Osteocyte (in vitro differentiated cells): Measurements from ENCODE around the gene ATXN1. TPM values are rescaled to one million over a fixed set of nuclear protein-coding genes. Genes with fewer than 3 reads are reported as not detected.
A peak's percentile ranks its signal among the peaks of the same experiment; 100 is the strongest.
"Not testable (repeated sequence)": the region's sequence is repeated elsewhere in the genome, so short reads cannot be mapped to it uniquely, and the experiment has no call there.

ENCODE experiments used
- DNase-seq: peaks from one replicate; pipeline ENCODE4 v3.0.0; 2021; ENCODE audit warnings: mixed read lengths; ENCODE audit not compliant: unreplicated experiment; ENCODE audit errors: extremely low spot score
- H3K27ac Mint-ChIP-seq: one replicate; pipeline ENCODE4 v1.8.0; 2021; ENCODE audit warnings: mild to moderate bottlenecking, mixed read lengths; ENCODE audit not compliant: unreplicated experiment
- H3K27me3 Mint-ChIP-seq: one replicate; pipeline ENCODE4 v1.8.0; 2021; ENCODE audit warnings: mixed read lengths; ENCODE audit not compliant: unreplicated experiment
- H3K36me3 Mint-ChIP-seq: one replicate; pipeline ENCODE4 v1.8.0; 2021; ENCODE audit warnings: mixed read lengths; ENCODE audit not compliant: unreplicated experiment
- H3K4me1 Mint-ChIP-seq: one replicate; pipeline ENCODE4 v1.8.0; 2021; ENCODE audit warnings: mixed read lengths; ENCODE audit not compliant: unreplicated experiment
- H3K4me3 Mint-ChIP-seq: one replicate; pipeline ENCODE4 v1.8.0; 2021; ENCODE audit warnings: mild to moderate bottlenecking, moderate library complexity, mixed read lengths; ENCODE audit not compliant: unreplicated experiment
- H3K9me3 Mint-ChIP-seq: one replicate; pipeline ENCODE4 v1.8.0; 2021; ENCODE audit warnings: mixed read lengths; ENCODE audit not compliant: unreplicated experiment
- total RNA-seq: library from RNA; stranded (reverse); gene quantifications from 2 replicates; pipeline ENCODE4 v1.2.1, GENCODE V29; 2021
- TF ChIP-seq, protein P1 (sequence below): fragments of 200-600 bp; sonication (generic); IDR thresholded peaks from 2 replicates; pipeline ENCODE4 v1.5.0; 2021; ENCODE audit warnings: antibody characterized with exemption, mild to moderate bottlenecking, moderate library complexity

Gene ATXN1
- total RNA-seq, 1 donor from 2014 or later: 54.4 TPM

DNA sequence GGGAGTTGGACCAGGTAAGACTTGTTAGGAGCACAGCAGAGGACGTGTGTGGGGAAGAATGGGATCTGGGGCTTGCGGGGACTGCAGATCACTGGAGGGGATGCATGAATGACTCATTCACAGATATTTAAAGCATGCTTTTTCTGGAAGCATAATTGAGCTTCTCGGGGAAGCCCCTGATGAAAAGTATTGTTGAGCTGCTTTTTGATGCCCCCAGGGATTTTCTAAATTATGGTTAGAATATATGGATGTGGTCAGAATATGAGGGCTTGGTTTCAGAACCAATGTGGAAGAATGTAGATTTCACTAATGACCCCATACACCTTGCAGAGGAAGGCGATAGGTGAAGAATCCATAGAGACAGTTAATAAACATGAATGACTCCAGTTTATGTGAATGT lies 486.8 kb downstream of the ATXN1 start:
- Mint-ChIP-seq H3K27me3 (no peaks in the 10 kb centered on the region), H3K4me1 (peaks cover 46% of the 10 kb centered on the region), H3K36me3 (no peaks in the 10 kb centered on the region), H3K27ac (peak overlapping the region; percentile 65), H3K9me3 (no peaks in the 10 kb centered on the region), H3K4me3 (no peak overlapping the region)
- DNase-seq: no peak
- TF ChIP-seq, protein P1, sequence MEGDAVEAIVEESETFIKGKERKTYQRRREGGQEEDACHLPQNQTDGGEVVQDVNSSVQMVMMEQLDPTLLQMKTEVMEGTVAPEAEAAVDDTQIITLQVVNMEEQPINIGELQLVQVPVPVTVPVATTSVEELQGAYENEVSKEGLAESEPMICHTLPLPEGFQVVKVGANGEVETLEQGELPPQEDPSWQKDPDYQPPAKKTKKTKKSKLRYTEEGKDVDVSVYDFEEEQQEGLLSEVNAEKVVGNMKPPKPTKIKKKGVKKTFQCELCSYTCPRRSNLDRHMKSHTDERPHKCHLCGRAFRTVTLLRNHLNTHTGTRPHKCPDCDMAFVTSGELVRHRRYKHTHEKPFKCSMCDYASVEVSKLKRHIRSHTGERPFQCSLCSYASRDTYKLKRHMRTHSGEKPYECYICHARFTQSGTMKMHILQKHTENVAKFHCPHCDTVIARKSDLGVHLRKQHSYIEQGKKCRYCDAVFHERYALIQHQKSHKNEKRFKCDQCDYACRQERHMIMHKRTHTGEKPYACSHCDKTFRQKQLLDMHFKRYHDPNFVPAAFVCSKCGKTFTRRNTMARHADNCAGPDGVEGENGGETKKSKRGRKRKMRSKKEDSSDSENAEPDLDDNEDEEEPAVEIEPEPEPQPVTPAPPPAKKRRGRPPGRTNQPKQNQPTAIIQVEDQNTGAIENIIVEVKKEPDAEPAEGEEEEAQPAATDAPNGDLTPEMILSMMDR: no peak

DNA sequence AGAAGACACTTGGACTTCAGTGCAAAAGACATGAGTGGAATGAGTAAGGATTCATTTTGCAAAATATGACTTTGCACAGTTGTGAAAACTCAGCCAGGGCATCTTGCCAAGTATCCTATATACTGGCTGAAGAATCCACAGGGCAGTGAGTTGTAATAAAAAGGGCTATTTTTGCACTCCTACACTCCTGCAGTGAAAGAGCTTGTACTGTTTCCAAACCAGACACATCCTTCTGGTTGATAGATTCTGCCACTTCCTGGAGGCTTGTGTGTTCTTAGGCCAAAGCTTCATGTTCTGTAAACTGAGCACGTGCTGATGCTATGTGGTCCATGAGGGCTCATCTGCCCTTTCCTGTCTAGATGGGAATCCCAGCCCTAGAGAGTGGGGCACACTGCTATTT lies 488.0 kb downstream of the ATXN1 start:
- Mint-ChIP-seq H3K27ac (peak overlapping the region; percentile 65), H3K9me3 (no peaks in the 10 kb centered on the region), H3K36me3 (no peaks in the 10 kb centered on the region), H3K27me3 (no peaks in the 10 kb centered on the region), H3K4me1 (peaks cover 41% of the 10 kb centered on the region), H3K4me3 (no peak overlapping the region)
- no peak for DNase-seq
- TF ChIP-seq, protein P1: no peak

DNA sequence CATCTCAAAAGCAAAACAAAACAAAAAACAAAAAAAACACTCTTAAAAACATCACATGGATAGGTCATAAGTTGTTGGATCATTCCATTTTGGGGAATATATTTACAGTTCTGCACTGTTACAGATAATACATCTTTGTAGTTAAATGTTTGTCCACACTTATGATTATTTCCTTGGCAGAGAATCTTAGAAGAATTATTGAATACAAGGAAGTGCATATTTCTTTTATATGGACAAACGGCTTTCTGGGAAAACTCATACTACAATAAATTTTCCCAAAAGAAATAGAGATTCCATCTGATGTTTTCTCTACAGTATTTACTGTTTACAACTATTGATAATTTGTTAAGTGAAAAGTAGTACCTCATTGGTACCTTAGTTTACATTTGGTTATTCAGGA lies 489.1 kb downstream of the ATXN1 start:
- H3K4me1 Mint-ChIP-seq: peaks cover 31% of the 10 kb centered on the region

DNA sequence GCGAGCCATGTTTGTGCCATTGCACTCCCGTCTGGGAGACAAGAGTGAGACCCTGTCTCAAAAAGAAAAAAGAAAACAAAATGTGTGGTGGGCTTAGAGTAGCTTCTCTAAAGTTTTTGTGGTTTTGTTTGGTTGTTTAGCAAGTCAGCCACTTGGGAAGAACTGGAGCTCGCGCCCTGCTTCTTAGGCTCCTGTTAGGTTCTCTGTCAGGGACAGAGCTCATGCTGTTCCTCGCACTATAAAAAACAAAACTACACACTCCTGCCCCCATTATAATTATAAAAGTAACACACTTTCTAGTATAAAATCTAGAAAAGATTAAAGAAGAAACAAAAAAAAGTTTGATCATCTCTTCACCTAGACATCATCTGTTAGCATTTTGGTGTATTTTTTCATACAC lies 489.8 kb downstream of the ATXN1 start:
- Mint-ChIP-seq H3K27me3 (no peaks in the 10 kb centered on the region), H3K27ac (no peak overlapping the region), H3K4me1 (peaks cover 26% of the 10 kb centered on the region), H3K36me3 (no peaks in the 10 kb centered on the region), H3K4me3 (no peak overlapping the region), H3K9me3 (no peaks in the 10 kb centered on the region)
- TF ChIP-seq, protein P1: no peak
- no peak for DNase-seq

More for the DNA sequence above, 489.1 kb downstream of the ATXN1 start:
- Mint-ChIP-seq H3K27ac (no peak overlapping the region), H3K36me3 (no peaks in the 10 kb centered on the region), H3K27me3 (no peaks in the 10 kb centered on the region), H3K9me3 (no peaks in the 10 kb centered on the region), H3K4me3 (no peak overlapping the region)
- no peak for DNase-seq
- TF ChIP-seq, protein P1: no peak

DNA sequence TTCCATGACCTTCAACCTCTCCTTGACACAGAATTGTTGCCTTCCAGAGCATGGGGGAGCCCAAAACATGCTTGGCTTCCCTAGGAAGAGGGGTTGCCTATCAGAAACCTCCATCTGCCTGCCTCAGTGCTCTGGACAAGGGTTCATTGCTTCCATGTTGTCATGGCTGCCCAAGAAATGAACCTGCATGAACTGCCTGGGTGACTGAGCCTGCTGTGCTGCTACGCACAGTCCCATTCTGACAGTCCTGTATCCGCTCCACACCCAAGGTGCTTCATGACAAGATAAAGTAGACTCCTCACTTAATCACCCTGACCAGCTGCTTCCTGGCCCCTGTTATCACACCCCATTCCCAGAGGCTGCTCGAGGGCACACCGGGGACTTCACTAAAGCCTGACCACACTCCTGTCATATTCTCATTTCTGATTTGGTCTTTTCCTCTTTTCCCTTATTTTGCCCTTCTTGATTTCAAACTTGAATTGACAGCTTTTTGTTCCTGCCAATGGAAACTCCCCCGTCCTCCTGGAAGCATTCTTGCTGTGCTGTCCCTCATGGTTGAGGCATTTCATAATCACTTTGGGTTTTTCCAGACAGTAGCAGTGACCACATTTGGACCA lies 491.0 kb downstream of the ATXN1 start:
- Mint-ChIP-seq H3K9me3 (no peaks in the 10 kb centered on the region), H3K4me3 (no peak overlapping the region), H3K4me1 (peaks cover 24% of the 10 kb centered on the region), H3K27ac (no peak overlapping the region), H3K36me3 (no peaks in the 10 kb centered on the region), H3K27me3 (no peaks in the 10 kb centered on the region)
- TF ChIP-seq, protein P1: no peak
- no peak for DNase-seq

DNA sequence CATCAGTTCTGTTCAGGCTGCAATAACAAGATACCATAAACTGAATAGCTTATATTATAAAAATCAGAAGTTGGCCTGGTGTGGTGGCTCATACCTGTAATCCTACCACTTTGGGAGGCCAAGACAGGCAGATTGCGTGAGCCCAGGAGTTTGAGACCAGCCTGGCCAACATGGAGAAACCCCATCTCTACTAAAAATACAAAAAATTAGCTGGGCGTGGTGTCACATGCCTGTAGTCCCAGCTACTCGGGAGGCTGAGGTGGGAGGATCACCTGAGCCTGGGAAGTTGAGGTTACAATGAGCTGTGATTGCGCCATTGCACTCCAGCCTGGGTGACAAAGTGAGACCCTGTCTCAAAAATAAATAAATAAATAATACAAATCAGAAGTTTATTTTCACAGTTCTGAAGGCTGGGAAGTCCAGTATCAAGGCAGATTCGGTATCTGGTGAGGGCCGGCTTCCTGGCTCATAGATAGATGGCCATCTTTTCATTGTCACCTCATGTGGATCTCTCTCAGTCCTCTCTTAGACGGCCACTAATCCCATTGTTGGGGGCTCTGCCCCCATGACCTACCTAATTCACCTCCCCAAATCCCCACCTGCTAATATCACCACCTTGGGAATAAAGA lies 491.7 kb downstream of the ATXN1 start:
- not testable (repeated sequence) for H3K36me3 Mint-ChIP-seq, H3K4me3 Mint-ChIP-seq, H3K27me3 Mint-ChIP-seq, H3K9me3 Mint-ChIP-seq, H3K27ac Mint-ChIP-seq, DNase-seq
- H3K4me1 Mint-ChIP-seq: peaks cover 16% of the 10 kb centered on the region
